ENCODE results near the gene HECTD3.

GRCh38 chr1:45001011-45001481, 10.1 kb downstream of the HECTD3 start:
- TF ChIP-seq CTCF (conservative IDR thresholded peaks at IDR 0.05; ENCODE audit: low read length): no peak
- no peak for TF ChIP-seq EZH2phosphoT487 (IDR thresholded peaks at IDR 0.05; ENCODE audit: borderline replicate concordance, low read depth, low read length)

All from OCI-LY7 (cell line).